Chondrocyte (in vitro differentiated cells): Measurements from ENCODE around the gene LGALS12. TPM values are rescaled to one million over a fixed set of nuclear protein-coding genes. Genes with fewer than 3 reads are reported as not detected.

Source experiments
- DNase-seq: peaks from one replicate; pipeline ENCODE4 v3.0.0; 2021; ENCODE audit warnings: mixed read lengths, low spot score
- H3K27ac Mint-ChIP-seq: one replicate; pipeline ENCODE4 v1.8.0; 2021; ENCODE audit warnings: mild to moderate bottlenecking, moderate library complexity, mixed read lengths; ENCODE audit not compliant: unreplicated experiment
- H3K27me3 Mint-ChIP-seq: 2 replicates; pipeline ENCODE4 v1.8.0; 2021; ENCODE audit warnings: low read depth, mixed read lengths
- H3K36me3 Mint-ChIP-seq: 2 replicates; pipeline ENCODE4 v1.8.0; 2021; ENCODE audit warnings: low read depth, mixed read lengths
- H3K4me1 Mint-ChIP-seq: 2 replicates; pipeline ENCODE4 v1.8.0; 2021; ENCODE audit warnings: low read depth, mild to moderate bottlenecking, mixed read lengths
- H3K4me3 Mint-ChIP-seq: one replicate; pipeline ENCODE4 v1.8.0; 2021; ENCODE audit warnings: mild to moderate bottlenecking, moderate library complexity, mixed read lengths; ENCODE audit not compliant: unreplicated experiment
- H3K9me3 Mint-ChIP-seq: 2 replicates; pipeline ENCODE4 v1.8.0; 2021; ENCODE audit warnings: low read depth, mixed read lengths
- CTCF ChIP-seq: fragments of 200-600 bp; sonication (generic); IDR thresholded peaks from 2 replicates; pipeline ENCODE4 v1.5.0; 2021; ENCODE audit warnings: antibody characterized with exemption, mild to moderate bottlenecking, moderate library complexity
- total RNA-seq: library from RNA; stranded (reverse); gene quantifications from 3 replicates; pipeline ENCODE4 v1.2.1, GENCODE V29; 2021

Gene LGALS12
- total RNA-seq, 1 donor from 2014 or later: not detected

DNA sequence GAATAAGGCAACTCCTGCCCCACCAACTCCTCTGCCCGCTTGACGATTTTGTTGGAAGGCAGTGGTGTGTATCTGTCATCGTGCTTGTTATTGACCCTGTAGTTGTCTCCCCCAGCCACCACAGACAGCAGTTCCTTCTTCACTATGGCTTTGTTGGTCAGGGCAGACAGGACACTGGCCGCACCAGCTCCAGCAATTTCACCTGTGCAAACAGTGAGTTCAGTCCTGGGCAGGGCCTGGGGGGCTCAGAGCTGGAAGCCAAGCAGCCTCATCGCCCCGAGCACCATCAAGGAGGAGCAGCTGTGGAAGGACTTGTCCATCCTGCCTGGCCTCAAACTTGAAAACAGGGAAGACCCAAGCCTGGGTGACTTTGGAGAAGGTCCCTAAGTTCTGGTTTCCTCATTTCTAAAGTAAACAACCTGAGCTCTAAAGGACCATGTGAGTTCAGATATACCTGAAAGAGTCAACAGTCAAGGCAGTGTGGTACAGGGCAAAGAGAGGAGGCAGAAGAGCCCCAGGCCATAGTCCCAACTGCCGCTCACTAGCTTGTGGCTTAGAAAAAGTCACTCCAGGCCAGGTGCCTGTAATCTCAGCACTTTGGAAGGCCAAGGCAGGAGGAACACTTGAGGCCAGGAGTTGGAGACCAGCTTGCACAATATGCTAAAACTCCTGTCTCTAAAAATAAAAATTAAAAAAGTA is 52.7 kb downstream of the LGALS12 start:
- no peak overlapping the region for H3K27ac Mint-ChIP-seq
- TF ChIP-seq CTCF: no peak
- H3K4me1 Mint-ChIP-seq: peaks cover 9% of the 10 kb centered on the region
- DNase-seq: no peak
- no peak overlapping the region for H3K4me3 Mint-ChIP-seq
- peaks cover 2% of the 10 kb centered on the region for H3K36me3 Mint-ChIP-seq
- no peaks in the 10 kb centered on the region for H3K9me3 Mint-ChIP-seq
- H3K27me3 Mint-ChIP-seq: peaks cover 27% of the 10 kb centered on the region

- no peaks in the 10 kb centered on the region for H3K9me3 Mint-ChIP-seq
- H3K4me3 Mint-ChIP-seq: no peak overlapping the region
- no peak for DNase-seq
- H3K27me3 Mint-ChIP-seq: peaks cover 24% of the 10 kb centered on the region
- no peak for TF ChIP-seq CTCF
- peak overlapping the region; percentile 30 for H3K27ac Mint-ChIP-seq
- H3K36me3 Mint-ChIP-seq: peaks cover 2% of the 10 kb centered on the region
- peaks cover 12% of the 10 kb centered on the region for H3K4me1 Mint-ChIP-seq
Observed at GRCh38 chr11:63560506-63561180, 54.8 kb downstream of the LGALS12 start.

DNA sequence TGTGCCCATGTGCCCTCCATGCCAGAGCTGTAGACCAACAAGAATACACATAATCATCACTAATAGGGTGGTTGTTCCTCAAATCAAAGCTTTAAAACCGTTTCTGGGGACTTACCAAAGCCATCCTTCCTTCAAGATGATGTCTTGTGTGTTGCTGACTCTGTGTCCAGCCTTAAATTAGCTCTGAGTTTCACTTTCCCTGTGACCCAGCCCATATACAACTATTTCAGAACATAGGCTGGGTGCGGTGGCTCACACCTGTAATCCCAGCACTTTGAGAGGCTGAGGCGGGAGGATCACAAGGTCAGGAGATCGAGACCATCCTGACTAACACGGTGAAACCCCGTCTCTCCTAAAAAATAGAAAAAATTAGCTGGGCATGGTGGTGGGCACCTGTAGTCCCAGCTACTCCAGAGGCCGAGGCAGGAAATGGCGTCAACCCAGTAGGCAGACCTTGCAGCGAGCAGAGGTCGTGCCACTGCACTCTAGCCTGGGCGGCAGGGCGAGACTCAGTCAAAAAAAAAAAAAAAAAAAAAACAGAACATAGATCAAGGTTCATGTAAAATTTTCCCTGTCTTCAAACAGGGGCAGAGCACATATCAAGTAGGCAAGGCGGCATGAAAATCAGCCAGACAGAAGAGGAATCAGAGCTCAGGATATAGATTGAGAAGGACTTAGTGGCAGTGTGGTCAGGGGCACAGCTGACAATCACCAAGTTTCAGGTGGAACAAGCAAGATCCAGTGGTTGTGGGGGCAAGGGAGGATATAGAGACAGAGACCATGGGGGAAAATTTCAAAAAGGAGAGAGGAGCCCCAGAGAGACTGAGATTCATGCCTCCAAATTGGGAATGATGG is 57.5 kb downstream of the LGALS12 start, which contains the start of gene PLAAT2:
Gene PLAAT2 (minus strand): TSS at position 179 of the 855 bp plus-strand sequence. CDS start 55 bp downstream, at position 124.
- H3K4me1 Mint-ChIP-seq: peaks cover 26% of the 10 kb centered on the region
- peaks cover 1% of the 10 kb centered on the region for H3K27me3 Mint-ChIP-seq
- H3K36me3 Mint-ChIP-seq: no peaks in the 10 kb centered on the region
- DNase-seq: no peak
- TF ChIP-seq CTCF: no peak
- H3K27ac Mint-ChIP-seq: no peak within 1 kb of the TSS
- H3K4me3 Mint-ChIP-seq: no peak within 1 kb of the TSS
- H3K9me3 Mint-ChIP-seq: no peaks in the 10 kb centered on the region

DNA sequence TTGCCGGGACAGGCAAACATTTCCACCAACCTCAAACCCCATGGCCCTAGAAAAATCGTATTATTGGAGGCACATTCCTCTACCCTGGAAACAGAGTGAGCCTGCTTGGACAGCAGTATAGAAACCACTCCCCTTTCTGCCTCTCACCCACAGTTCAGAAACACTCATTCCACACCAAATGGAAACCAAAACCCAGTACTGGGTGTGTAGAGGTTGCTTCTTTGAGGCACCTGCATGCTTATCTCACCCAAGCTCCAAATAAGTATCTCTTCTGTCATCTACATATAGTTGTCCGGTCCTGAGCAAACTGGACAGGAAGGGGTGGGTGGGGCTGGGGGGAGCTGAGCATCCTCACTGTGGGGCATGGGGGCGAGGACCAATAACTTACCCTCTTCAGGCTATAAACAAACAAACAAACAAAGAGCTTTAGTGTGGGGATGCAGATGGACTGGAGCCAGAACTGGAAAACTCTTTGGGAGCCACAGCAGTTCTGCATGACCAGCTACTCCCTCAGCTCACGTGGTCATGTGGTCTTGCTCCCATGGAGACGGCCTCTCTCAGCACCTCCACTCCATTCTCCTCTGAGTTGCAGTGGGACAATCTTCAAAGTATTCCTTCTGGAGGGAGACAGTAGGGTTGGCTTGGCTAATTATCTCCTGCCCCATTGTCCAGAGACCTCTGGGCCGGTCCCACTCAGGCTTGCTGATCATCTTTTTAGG is 58.3 kb downstream of the LGALS12 start:
- Mint-ChIP-seq H3K4me1 (peaks cover 29% of the 10 kb centered on the region), H3K9me3 (no peaks in the 10 kb centered on the region), H3K27ac (no peak overlapping the region), H3K4me3 (no peak overlapping the region), H3K27me3 (no peaks in the 10 kb centered on the region), H3K36me3 (no peaks in the 10 kb centered on the region)
- no peak for TF ChIP-seq CTCF
- no peak for DNase-seq
